Mesendoderm (in vitro differentiated cells): ENCODE results near the gene ADGRG3.

ENCODE experiments used
- DNase-seq: peaks from one replicate; pipeline ENCODE4 v3.0.0; 2013
- H2AK5ac ChIP-seq: 2 replicates; pipeline ENCODE4 v1.6.1; 2013; ENCODE audit warnings: low read length, inconsistent platforms
- H2BK120ac ChIP-seq: 2 replicates; pipeline ENCODE4 v1.6.1; 2013; ENCODE audit warnings: low read depth, mild to moderate bottlenecking, low read length, moderate library complexity, mixed read lengths
- H2BK15ac ChIP-seq: replicated peaks from 2 replicates; pipeline ENCODE4 v1.6.1; 2013; ENCODE audit warnings: low read depth, mild to moderate bottlenecking, moderate library complexity
- H2BK5ac ChIP-seq: 2 replicates; pipeline ENCODE4 v1.6.1; 2013; ENCODE audit warnings: low read length, inconsistent platforms
- H3K18ac ChIP-seq: 2 replicates; pipeline ENCODE4 v1.6.1; 2013; ENCODE audit warnings: mild to moderate bottlenecking, low read length, mixed read lengths
- H3K23ac ChIP-seq: one replicate; pipeline ENCODE4 v1.6.1; 2013; ENCODE audit warnings: low read length
- H3K27ac ChIP-seq: 2 replicates; pipeline ENCODE4 v1.5.1; 2013; ENCODE audit warnings: low read depth, mild to moderate bottlenecking, inconsistent platforms, low read length, moderate library complexity
- H3K27me3 ChIP-seq: 2 replicates; pipeline ENCODE4 v1.6.1; 2013; ENCODE audit warnings: low read length, control low read depth, mild to moderate bottlenecking, inconsistent platforms; ENCODE audit not compliant: insufficient read depth, poor library complexity
- H3K36me3 ChIP-seq: 2 replicates; pipeline ENCODE4 v1.6.1; 2013; ENCODE audit warnings: low read length, inconsistent platforms; ENCODE audit not compliant: control insufficient read depth, insufficient read depth
- H3K4ac ChIP-seq: one replicate; pipeline ENCODE4 v1.6.1; 2013; ENCODE audit warnings: low read depth, mild to moderate bottlenecking, low read length, moderate library complexity
- H3K4me1 ChIP-seq: 2 replicates; pipeline ENCODE4 v1.6.1; 2013; ENCODE audit warnings: low read depth, low read length, inconsistent platforms; ENCODE audit not compliant: control insufficient read depth
- H3K4me2 ChIP-seq: 2 replicates; pipeline ENCODE4 v1.6.1; 2013; ENCODE audit warnings: low read length
- H3K4me3 ChIP-seq: 2 replicates; pipeline ENCODE4 v1.5.1; 2013; ENCODE audit warnings: mild to moderate bottlenecking, low read length
- H3K56ac ChIP-seq: one replicate; pipeline ENCODE4 v1.6.1; 2013; ENCODE audit warnings: low read length
- H3K79me1 ChIP-seq: 2 replicates; pipeline ENCODE4 v1.6.1; 2013; ENCODE audit warnings: low read length, inconsistent platforms
- H3K79me2 ChIP-seq: 2 replicates; pipeline ENCODE4 v1.6.1; 2013; ENCODE audit warnings: mild to moderate bottlenecking, low read length; ENCODE audit not compliant: control insufficient read depth, insufficient read depth
- H3K9ac ChIP-seq: 2 replicates; pipeline ENCODE4 v1.6.1; 2013; ENCODE audit warnings: low read length, inconsistent platforms
- H4K5ac ChIP-seq: one replicate; pipeline ENCODE4 v1.6.1; 2013; ENCODE audit warnings: low read length
- H4K8ac ChIP-seq: one replicate; pipeline ENCODE4 v1.6.1; 2013; ENCODE audit warnings: low read depth, mild to moderate bottlenecking, control low read depth, low read length, moderate library complexity
- WGBS: extraction: QIAGEN DNeasy Blood & Tissue Kit; methylation state at CpG from one replicate; pipeline ENCODE4 v1.1.7; 2013; ENCODE audit warnings: low lambda C conversion rate, missing lambda C conversion rate; ENCODE audit not compliant: insufficient coverage; ENCODE audit errors: extremely low coverage; 5-methylcytosine and 5-hydroxymethylcytosine counted together

ADGRG3 gene

GRCh38 chr16:57622361-57623250 lies 45.5 kb upstream of the ADGRG3 start:
- no peak overlapping the region for H4K8ac ChIP-seq
- H3K4me3 ChIP-seq = no peak overlapping the region
- no CpG with 5 or more reads among the region's 16 CpGs for WGBS
- H3K9ac ChIP-seq = no peak overlapping the region
- no peaks in the 10 kb centered on the region for H3K36me3 ChIP-seq
- no peaks in the 10 kb centered on the region for H3K27me3 ChIP-seq
- no peak overlapping the region for H3K27ac ChIP-seq
- H2AK5ac ChIP-seq = no peak overlapping the region
- no peak overlapping the region for H4K5ac ChIP-seq
- no peaks in the 10 kb centered on the region for H3K79me2 ChIP-seq
- no peak overlapping the region for H3K4me2 ChIP-seq
- H2BK120ac ChIP-seq = no peak overlapping the region
- no peak overlapping the region for H2BK5ac ChIP-seq
- H3K4ac ChIP-seq = no peak overlapping the region
- H3K79me1 ChIP-seq = no peaks in the 10 kb centered on the region
- no peaks in the 10 kb centered on the region for H3K4me1 ChIP-seq
- H3K56ac ChIP-seq = no peak overlapping the region
- no peak for DNase-seq
- H2BK15ac ChIP-seq = no peak overlapping the region
- no peak overlapping the region for H3K18ac ChIP-seq
- no peak overlapping the region for H3K23ac ChIP-seq

- Histone ChIP-seq H3K23ac (no peak overlapping the region), H3K79me1 (no peaks in the 10 kb centered on the region), H3K79me2 (no peaks in the 10 kb centered on the region), H2BK15ac (no peak overlapping the region), H2AK5ac (no peak overlapping the region), H2BK5ac (no peak overlapping the region), H3K36me3 (no peaks in the 10 kb centered on the region), H3K9ac (no peak overlapping the region), H2BK120ac (no peak overlapping the region), H3K4me3 (no peak overlapping the region), H3K4ac (no peak overlapping the region), H3K18ac (no peak overlapping the region), H3K27ac (no peak overlapping the region), H3K4me1 (peaks cover under 1% of the 10 kb centered on the region), H3K56ac (no peak overlapping the region), H3K4me2 (no peak overlapping the region), H4K8ac (no peak overlapping the region), H4K5ac (no peak overlapping the region), H3K27me3 (no peaks in the 10 kb centered on the region)
- DNase-seq = peak; percentile 76
- no CpG with 5 or more reads among the region's 17 CpGs for WGBS
Observed at GRCh38 chr16:57623251-57624043, 44.7 kb upstream of the ADGRG3 start.

GRCh38 chr16:57624044-57624688 lies 43.9 kb upstream of the ADGRG3 start:
- WGBS = no CpG with 5 or more reads among the region's 8 CpGs
- H3K27me3 ChIP-seq = no peaks in the 10 kb centered on the region
- no peak overlapping the region for H3K27ac ChIP-seq
- H3K56ac ChIP-seq = no peak overlapping the region
- H2BK15ac ChIP-seq = no peak overlapping the region
- no peak overlapping the region for H3K4me3 ChIP-seq
- no peak overlapping the region for H3K23ac ChIP-seq
- no peaks in the 10 kb centered on the region for H3K79me2 ChIP-seq
- H3K18ac ChIP-seq = no peak overlapping the region
- no peak overlapping the region for H3K4me2 ChIP-seq
- H2BK120ac ChIP-seq = no peak overlapping the region
- DNase-seq = peak; percentile 56
- no peak overlapping the region for H4K8ac ChIP-seq
- no peak overlapping the region for H2BK5ac ChIP-seq
- H3K4me1 ChIP-seq = peaks cover 2% of the 10 kb centered on the region
- H3K79me1 ChIP-seq = no peaks in the 10 kb centered on the region
- H4K5ac ChIP-seq = no peak overlapping the region
- H2AK5ac ChIP-seq = no peak overlapping the region
- H3K9ac ChIP-seq = no peak overlapping the region
- H3K4ac ChIP-seq = no peak overlapping the region
- no peaks in the 10 kb centered on the region for H3K36me3 ChIP-seq

- Histone ChIP-seq H4K5ac (no peak overlapping the region), H3K79me1 (no peaks in the 10 kb centered on the region), H3K56ac (no peak overlapping the region), H3K79me2 (no peaks in the 10 kb centered on the region), H3K27ac (no peak overlapping the region), H2BK5ac (no peak overlapping the region), H3K9ac (no peak overlapping the region), H3K4me1 (peaks cover 2% of the 10 kb centered on the region), H2BK120ac (no peak overlapping the region), H2AK5ac (no peak overlapping the region), H3K4me3 (no peak overlapping the region), H4K8ac (no peak overlapping the region), H3K23ac (no peak overlapping the region), H3K27me3 (no peaks in the 10 kb centered on the region), H3K36me3 (no peaks in the 10 kb centered on the region), H3K4ac (no peak overlapping the region), H2BK15ac (no peak overlapping the region), H3K4me2 (no peak overlapping the region), H3K18ac (no peak overlapping the region)
- WGBS = no CpG with 5 or more reads among the region's 17 CpGs
- DNase-seq = no peak
Observed at GRCh38 chr16:57624806-57625500, 43.2 kb upstream of the ADGRG3 start.

DNA sequence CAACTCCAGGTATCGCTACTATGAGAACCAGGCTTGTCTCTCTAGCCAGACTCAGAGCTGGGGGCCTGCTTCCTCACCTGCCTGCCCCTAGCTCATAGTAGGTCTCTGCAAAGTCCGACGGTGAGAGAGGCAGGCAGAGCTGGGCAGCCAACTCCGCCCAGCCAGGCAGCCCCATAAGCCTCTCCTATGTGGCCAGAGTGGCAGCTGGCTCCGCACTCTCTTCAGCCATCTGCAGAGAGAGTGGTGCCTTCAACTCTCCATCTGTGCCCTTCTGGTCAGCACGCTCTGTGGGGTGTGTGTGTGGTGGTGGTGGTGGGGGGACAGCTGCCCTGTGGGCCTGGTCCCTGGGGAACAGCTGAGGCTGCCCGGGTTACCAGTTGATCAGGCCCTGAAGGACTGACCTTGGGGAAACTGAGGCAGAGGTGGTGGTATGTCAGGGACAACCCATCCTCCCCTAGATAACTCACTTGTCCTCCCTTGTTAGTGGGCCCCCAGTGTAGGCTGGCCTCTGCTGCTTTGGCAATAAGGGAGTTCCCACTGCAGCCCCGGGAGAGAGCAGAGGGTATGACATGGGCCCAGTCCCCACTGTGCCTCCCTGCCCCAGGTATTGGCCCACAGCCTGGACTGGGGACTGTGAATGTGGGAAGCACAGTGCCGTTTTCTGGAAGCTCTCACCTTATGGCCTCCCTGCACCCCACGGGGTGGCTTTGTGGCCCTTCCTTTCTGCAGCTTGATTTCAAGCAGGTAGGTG lies 41.5 kb upstream of the ADGRG3 start:
- no peak overlapping the region for H2BK120ac ChIP-seq
- H2AK5ac ChIP-seq = no peak overlapping the region
- H3K18ac ChIP-seq = no peak overlapping the region
- no peak overlapping the region for H3K4me3 ChIP-seq
- H3K56ac ChIP-seq = no peak overlapping the region
- WGBS = no CpG with 5 or more reads among the region's 10 CpGs
- H3K4me1 ChIP-seq = peaks cover 9% of the 10 kb centered on the region
- no peak for DNase-seq
- no peak overlapping the region for H2BK15ac ChIP-seq
- no peak overlapping the region for H4K8ac ChIP-seq
- no peaks in the 10 kb centered on the region for H3K79me1 ChIP-seq
- H3K4me2 ChIP-seq = no peak overlapping the region
- no peaks in the 10 kb centered on the region for H3K36me3 ChIP-seq
- H3K9ac ChIP-seq = no peak overlapping the region
- no peak overlapping the region for H2BK5ac ChIP-seq
- H3K23ac ChIP-seq = no peak overlapping the region
- H3K27me3 ChIP-seq = no peaks in the 10 kb centered on the region
- H3K79me2 ChIP-seq = no peaks in the 10 kb centered on the region
- no peak overlapping the region for H4K5ac ChIP-seq
- H3K27ac ChIP-seq = no peak overlapping the region
- no peak overlapping the region for H3K4ac ChIP-seq
